T47D (cell line): ENCODE data around the gene KCNQ2.

Experiments
- DNase-seq, 2 experiments: peaks; one replicate each; pipeline versions ENCODE4 v3.0.0 to v3.0.0-alpha.2; 2011 to 2012; ENCODE audit warnings: low read depth in 1 of 2, low spot score in 1 of 2
- JUND ChIP-seq: IDR thresholded peaks from 2 replicates; pipeline ENCODE4 v1.6.1; 2012; ENCODE audit warnings: low read depth
- in situ Hi-C: cut with HindIII; loops from 2 replicates; pipeline ENCODE4 v1.10.0; 2016; ENCODE audit warnings: low sequenced_read_pairs, low pct_unique_long_range_greater_than_20kb

KCNQ2 gene

DNA sequence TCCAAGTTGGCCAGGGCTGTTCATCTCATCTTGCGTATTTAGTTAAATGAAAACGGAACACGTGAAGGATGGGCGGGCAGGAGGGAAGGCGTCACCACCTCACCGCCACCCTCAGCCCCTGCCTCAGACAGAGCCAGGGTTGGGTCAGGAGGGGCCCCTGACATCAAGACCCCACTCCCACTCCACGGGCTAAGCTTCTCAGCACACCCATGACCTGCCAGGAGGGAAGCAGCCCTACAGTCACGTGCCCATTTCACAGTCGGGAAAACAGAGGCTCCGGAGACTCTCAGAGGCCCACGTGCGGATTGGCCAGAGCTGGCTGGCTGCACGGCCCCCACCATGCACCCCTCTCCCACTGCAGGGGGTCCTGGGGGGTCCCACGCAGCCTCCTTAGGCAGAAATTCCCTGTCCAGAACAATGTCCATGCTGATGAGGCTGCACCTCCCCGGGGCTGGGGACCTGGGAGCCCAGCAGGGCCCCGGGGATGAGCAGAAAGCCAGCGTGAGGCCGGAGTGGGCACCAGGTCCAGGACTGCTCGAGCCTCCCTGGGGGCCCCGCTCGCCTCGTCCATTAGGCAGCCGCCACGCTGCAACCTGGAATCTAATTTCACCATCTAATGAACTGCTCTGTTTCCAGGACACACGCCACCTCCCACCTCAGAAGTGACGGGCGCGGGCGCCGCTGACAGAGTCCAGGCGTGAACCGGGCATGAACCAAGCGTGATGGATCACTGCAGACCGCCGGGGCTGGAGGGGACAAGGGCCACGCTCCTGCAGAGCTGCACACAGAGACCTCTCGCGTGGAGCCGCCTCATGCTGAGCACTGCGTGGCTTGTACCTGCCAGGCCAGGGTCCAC lies 15.8 kb downstream of the KCNQ2 start:
- no peak for TF ChIP-seq JUND
- peak; percentile 34 to 65 for DNase-seq
- in situ Hi-C loops, result no loop called here

DNA sequence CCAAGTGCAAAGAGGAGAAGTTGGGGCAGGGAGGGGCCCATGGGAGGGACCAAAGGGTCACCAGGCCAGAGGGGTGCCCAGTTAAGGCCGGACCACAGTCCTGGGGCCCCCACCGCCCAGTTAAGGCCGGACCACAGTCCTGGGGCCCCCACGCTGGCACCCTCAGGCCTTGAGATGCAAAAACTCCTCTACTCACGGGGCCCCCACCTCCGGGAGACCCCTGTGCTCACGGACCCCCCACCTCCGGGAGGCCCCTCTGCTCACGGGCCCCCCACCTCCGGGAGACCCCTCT lies 16.9 kb downstream of the KCNQ2 start:
- DNase-seq, result no peak
- in situ Hi-C loops, result no loop called here
- TF ChIP-seq JUND, result no peak

GRCh38 chr20:63454731-63455567 lies 17.5 kb downstream of the KCNQ2 start:
- no peak for DNase-seq
- in situ Hi-C loops, result no loop called here
- no peak for TF ChIP-seq JUND

- in situ Hi-C loops, result no loop called here
- peak in 1 of 2 experiments; percentile 62 for DNase-seq
- no peak for TF ChIP-seq JUND
Observed at GRCh38 chr20:63452821-63453523, 19.5 kb downstream of the KCNQ2 start.

GRCh38 chr20:63452341-63452740 lies 20.1 kb downstream of the KCNQ2 start:
- in situ Hi-C loops, result no loop called here
- TF ChIP-seq JUND, result no peak
- no peak for DNase-seq

GRCh38 chr20:63451821-63452220 lies 20.6 kb downstream of the KCNQ2 start:
- in situ Hi-C loops, result no loop called here
- DNase-seq, result no peak
- TF ChIP-seq JUND, result no peak

DNA sequence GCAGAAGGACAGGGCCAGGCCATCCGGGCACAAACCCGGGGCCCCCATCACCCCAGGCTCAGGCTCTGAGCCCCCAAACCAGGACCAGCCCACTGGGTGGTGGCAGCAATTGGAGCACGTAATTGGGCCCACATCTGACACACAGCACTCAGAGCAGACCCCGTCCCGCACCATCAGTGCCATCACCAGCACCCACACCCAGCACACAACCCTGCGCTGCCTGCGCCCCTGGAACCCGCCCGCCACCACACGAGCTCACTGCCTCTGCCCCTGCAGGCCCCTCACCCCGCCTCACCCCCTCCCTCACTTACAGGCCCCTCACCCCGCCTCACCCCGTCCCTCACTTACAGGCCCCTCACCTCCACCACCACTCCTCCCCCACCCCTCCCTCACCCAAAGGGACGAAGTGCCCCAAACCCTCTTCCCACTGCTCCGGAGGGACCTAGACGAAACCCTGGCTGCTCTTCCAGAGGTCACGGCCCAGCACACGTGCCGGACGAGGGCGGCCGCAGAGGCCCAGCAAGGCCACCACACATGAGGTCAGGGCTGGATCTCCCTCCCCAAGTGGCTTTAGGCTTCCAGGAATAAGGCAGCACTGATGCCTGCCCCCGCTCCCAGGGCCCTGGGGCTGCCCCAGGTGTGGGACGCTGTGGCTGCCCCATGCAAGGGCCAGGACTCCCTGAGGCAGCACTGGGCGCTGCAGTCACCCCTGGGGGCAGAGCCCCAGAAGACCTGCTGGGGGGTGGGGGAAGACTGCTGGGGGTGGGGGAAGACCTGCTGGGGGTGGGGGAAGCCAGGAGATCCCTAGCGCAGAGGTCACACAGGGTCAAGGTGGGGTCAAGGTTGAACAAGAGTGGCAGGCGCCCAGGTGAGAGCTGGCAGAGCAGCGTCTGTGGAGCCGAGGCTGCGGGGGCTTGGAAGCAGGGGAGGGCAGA lies 22.4 kb downstream of the KCNQ2 start:
- TF ChIP-seq JUND, result no peak
- DNase-seq, result no peak
- in situ Hi-C loops, result no loop called here

DNA sequence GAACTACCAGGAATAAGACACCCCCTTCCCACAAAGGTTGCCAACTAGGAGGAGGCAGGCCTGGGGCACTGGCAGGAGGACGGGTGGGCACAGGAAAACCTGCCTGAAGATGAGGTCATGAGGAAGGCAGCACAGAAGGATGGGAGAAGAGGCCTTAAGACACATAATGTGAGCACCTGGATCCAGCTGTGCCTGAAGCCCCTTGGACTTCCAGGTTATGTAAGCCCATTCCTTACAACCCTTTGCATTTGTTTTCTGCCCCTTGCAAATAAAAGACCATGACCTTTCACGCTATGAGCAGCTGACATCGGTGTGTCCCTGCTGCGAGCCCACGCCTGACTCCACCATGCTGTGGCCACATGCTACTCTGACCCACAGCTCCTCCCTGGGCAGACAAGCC lies 23.4 kb downstream of the KCNQ2 start:
- DNase-seq, result no peak
- no peak for TF ChIP-seq JUND
- in situ Hi-C loops, result no loop called here

DNA sequence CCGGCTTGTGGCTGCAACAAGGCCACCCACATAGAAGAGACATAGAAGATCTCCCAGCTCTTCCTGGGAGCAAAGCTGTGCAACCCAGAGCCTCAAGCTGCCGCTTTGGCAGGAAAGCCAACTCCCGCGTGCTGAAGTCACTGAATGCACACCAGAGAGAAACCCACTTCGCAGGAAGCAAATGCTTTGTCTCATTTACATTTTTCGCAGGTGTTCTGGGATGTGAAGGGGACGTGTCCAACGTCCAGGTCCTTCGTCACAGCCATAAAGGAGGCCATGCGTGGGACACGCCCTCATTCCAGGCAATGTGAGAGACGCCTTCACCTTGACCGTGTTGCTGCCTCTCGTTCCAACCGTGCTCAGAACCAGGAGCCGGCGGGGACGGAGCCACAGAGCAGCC lies 24.4 kb downstream of the KCNQ2 start:
- no peak for TF ChIP-seq JUND
- in situ Hi-C loops, result no loop called here
- DNase-seq, result peak in 1 of 2 experiments; percentile 49

DNA sequence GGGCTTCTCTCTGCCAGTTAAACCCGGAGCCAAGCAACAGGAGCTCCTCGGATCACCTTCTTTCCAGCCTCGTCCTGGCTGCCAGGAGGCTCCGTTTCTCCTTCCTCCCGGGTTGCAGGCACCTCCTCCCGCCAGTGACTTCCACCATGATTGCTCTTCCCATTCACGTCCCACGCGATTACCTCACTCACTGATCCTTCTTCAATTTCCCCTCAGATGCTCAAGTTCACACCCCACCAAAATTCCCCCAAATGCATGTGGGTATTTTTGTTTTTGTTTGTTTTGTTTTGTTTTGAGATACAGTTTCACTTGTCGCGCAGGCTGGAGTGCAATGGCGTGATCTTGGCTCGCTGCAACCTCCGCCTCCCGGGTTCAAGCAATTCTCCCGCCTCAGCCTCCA lies 25.1 kb downstream of the KCNQ2 start:
- TF ChIP-seq JUND, result no peak
- DNase-seq, result no peak
- in situ Hi-C loops, result no loop called here

DNA sequence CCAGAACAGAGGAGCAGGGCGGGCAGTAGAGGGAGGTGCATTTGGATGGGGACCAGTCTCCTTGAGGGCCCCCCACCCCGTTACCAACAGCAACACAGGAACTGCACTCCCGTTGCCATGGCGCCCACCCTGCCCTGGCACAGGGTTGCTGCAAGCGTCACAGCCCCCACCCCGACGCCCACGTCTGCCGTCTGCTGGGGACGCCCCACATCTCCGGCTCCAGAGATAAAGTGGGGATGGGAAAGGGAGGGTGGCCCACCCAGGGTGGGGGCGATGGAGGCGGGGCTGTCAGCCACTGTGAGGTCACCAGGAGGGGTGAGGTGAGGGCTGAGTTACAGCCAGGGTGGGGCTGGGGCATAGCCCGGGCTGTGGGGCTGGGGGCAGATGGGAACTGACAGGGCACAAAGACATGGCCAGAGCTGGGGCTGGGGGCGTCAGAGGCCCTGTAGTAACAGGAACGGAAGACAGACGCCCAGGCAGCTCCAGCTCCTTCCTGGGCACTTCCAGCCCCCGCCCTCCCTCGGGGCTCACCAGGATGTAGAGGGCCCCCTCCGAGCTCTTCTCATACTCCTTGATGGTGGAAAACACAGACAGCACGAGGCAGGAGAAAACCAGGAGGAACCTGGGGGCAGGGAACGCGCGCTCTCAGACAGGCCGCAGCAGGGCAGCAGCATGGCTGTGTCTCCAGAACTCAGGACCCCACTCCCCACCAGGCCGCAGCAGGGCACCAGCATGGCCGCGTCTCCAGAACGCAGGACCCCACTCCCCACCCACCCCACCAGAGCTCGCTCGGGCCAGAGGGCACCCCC lies 26.0 kb downstream of the KCNQ2 start:
- DNase-seq, result no peak
- no peak for TF ChIP-seq JUND
- in situ Hi-C loops, result no loop called here
